Measurements from ENCODE around the gene ACTR10.

Gene ACTR10

GRCh38 chr14:58243790-58244555, 44.0 kb downstream of the ACTR10 start:
- Histone ChIP-seq H3K79me2 (ENCODE audit: insufficient read depth, low read depth) (peaks cover 41% of the 10 kb centered on the region), H3K27me3 (ENCODE audit: insufficient read depth, low read depth) (no peaks in the 10 kb centered on the region), H3K4me1 (ENCODE audit: low read depth, poor library complexity, severe bottlenecking) (peaks cover 26% of the 10 kb centered on the region), H3K27ac (peak overlapping the region; percentile 100), H3K4me3 (IDR thresholded peaks at IDR 0.05; ENCODE audit: insufficient read depth, low read depth, low read length) (no peak overlapping the region), H4K20me1 (ENCODE audit: insufficient read depth) (peaks cover 8% of the 10 kb centered on the region; the same call in 1 of the 2 replicates), H3K36me3 (ENCODE audit: insufficient read depth) (no peaks in the 10 kb centered on the region), H2AFZ (ENCODE audit: low read depth) (peak overlapping the region; percentile 71), H3K4me2 (peak overlapping the region; percentile 55), H3K9ac (peak overlapping the region; percentile 99)
- no peak for TF ChIP-seq CTCF (conservative IDR thresholded peaks at IDR 0.05; ENCODE audit: low read depth, low read length)

- peaks cover 26% of the 10 kb centered on the region for H3K4me1 ChIP-seq (ENCODE audit: low read depth, poor library complexity, severe bottlenecking)
- H3K36me3 ChIP-seq (ENCODE audit: insufficient read depth) = no peaks in the 10 kb centered on the region
- peak within 1 kb of the TSS; percentile 100 for H3K27ac ChIP-seq
Measured at GRCh38 chr14:58244556-58245387, 44.8 kb downstream of the ACTR10 start, which contains the start of gene PSMA3. TSS of gene PSMA3 (plus strand) at chr14:58244843. CDS start at chr14:58244921, 78 bp downstream.

GRCh38 chr14:58245562-58245961, 45.6 kb downstream of the ACTR10 start:
- peak overlapping the region; percentile 99 for H3K9ac ChIP-seq
- H4K20me1 ChIP-seq (ENCODE audit: insufficient read depth) = peaks cover 8% of the 10 kb centered on the region; the same call in 1 of the 2 replicates
- no peak overlapping the region; the same call in 1 of the 2 replicates for H2AFZ ChIP-seq (ENCODE audit: low read depth)
- TF ChIP-seq CTCF (conservative IDR thresholded peaks at IDR 0.05; ENCODE audit: low read depth, low read length) = no peak
- H3K4me1 ChIP-seq (ENCODE audit: low read depth, poor library complexity, severe bottlenecking) = peaks cover 26% of the 10 kb centered on the region
- peak overlapping the region; percentile 65 for H3K4me2 ChIP-seq
- H3K27ac ChIP-seq = peak overlapping the region; percentile 100
- no peaks in the 10 kb centered on the region; the same call in 1 of the 2 replicates for H3K36me3 ChIP-seq (ENCODE audit: insufficient read depth)
- H3K27me3 ChIP-seq (ENCODE audit: insufficient read depth, low read depth) = no peaks in the 10 kb centered on the region
- H3K79me2 ChIP-seq (ENCODE audit: insufficient read depth, low read depth) = peaks cover 57% of the 10 kb centered on the region
- no peak overlapping the region for H3K4me3 ChIP-seq (IDR thresholded peaks at IDR 0.05; ENCODE audit: insufficient read depth, low read depth, low read length)

More at GRCh38 chr14:58244556-58245387, 44.8 kb downstream of the ACTR10 start, which contains the start of gene PSMA3:
- no peaks in the 10 kb centered on the region for H3K27me3 ChIP-seq (ENCODE audit: insufficient read depth, low read depth)
- H2AFZ ChIP-seq (ENCODE audit: low read depth) = peak within 1 kb of the TSS; percentile 71
- peaks cover 49% of the 10 kb centered on the region for H3K79me2 ChIP-seq (ENCODE audit: insufficient read depth, low read depth)
- peaks cover 8% of the 10 kb centered on the region; the same call in 1 of the 2 replicates for H4K20me1 ChIP-seq (ENCODE audit: insufficient read depth)
- H3K4me3 ChIP-seq (IDR thresholded peaks at IDR 0.05; ENCODE audit: insufficient read depth, low read depth, low read length) = no peak within 1 kb of the TSS
- peak within 1 kb of the TSS; percentile 65 for H3K4me2 ChIP-seq
- no peak for TF ChIP-seq CTCF (conservative IDR thresholded peaks at IDR 0.05; ENCODE audit: low read depth, low read length)
- peak within 1 kb of the TSS; percentile 99 for H3K9ac ChIP-seq

GRCh38 chr14:58249611-58250010, 49.7 kb downstream of the ACTR10 start:
- no peak overlapping the region for H3K9ac ChIP-seq
- no peak overlapping the region for H2AFZ ChIP-seq (ENCODE audit: low read depth)
- peaks cover 72% of the 10 kb centered on the region for H3K79me2 ChIP-seq (ENCODE audit: insufficient read depth, low read depth)
- H3K4me2 ChIP-seq = no peak overlapping the region
- no peak overlapping the region for H3K27ac ChIP-seq
- H3K36me3 ChIP-seq (ENCODE audit: insufficient read depth) = no peaks in the 10 kb centered on the region; the same call in 1 of the 2 replicates
- no peak for TF ChIP-seq CTCF (conservative IDR thresholded peaks at IDR 0.05; ENCODE audit: low read depth, low read length)
- no peaks in the 10 kb centered on the region for H3K27me3 ChIP-seq (ENCODE audit: insufficient read depth, low read depth)
- H3K4me1 ChIP-seq (ENCODE audit: low read depth, poor library complexity, severe bottlenecking) = peaks cover 17% of the 10 kb centered on the region
- peaks cover 8% of the 10 kb centered on the region; the same call in 1 of the 2 replicates for H4K20me1 ChIP-seq (ENCODE audit: insufficient read depth)
- no peak overlapping the region for H3K4me3 ChIP-seq (IDR thresholded peaks at IDR 0.05; ENCODE audit: insufficient read depth, low read depth, low read length)
